A673 (cell line): ENCODE data around the gene ANKRD29. TPM values are rescaled to one million over a fixed set of nuclear protein-coding genes. Genes with fewer than 3 reads are reported as not detected.

Experiments
- Bru-seq: library from RNA; stranded (reverse); fragments of 400-500 nt; gene quantifications from one replicate; lab custom pipeline; 2021; lab: Mats Ljungman, UMichigan
- BruChase-seq, 2 experiments: library from RNA; stranded (reverse); fragments of 400-500 nt; gene quantifications; one replicate each; lab custom pipeline; 2021; lab: Mats Ljungman, UMichigan
- BruUV-seq: library from RNA; stranded (reverse); fragments of 400-500 nt; replicated peaks from 2 replicates; lab custom pipeline; 2021; lab: Mats Ljungman, UMichigan
- CTCF ChIA-PET: fragments of 300-600 bp; sonication (Branson Sonifier 250); formaldehyde crosslinking; loops from one replicate; lab custom pipeline; 2022; ENCODE audit warnings: antibody characterized with exemption; lab: Charles Lee
- POLR2A ChIA-PET: fragments of 300-600 bp; sonication (Branson Sonifier 250); formaldehyde crosslinking; loops from one replicate; lab custom pipeline; 2022; ENCODE audit warnings: antibody characterized with exemption; ENCODE audit not compliant: low non-redundant PET; lab: Charles Lee
- DNase-seq: peaks from one replicate; pipeline ENCODE4 v3.0.0-alpha.2; 2015; ENCODE audit warnings: low spot score
- H3K27ac ChIP-seq: fragments of 200-600 bp; sonication (generic); 2 replicates; pipeline ENCODE4 v1.5.1; 2016; ENCODE audit warnings: mixed run types, low read depth, mild to moderate bottlenecking, mixed read lengths, antibody characterized with exemption, low read length; ENCODE audit not compliant: poor library complexity, severe bottlenecking
- H3K27me3 ChIP-seq: fragments of 200-600 bp; sonication (generic); replicated peaks from 2 replicates; pipeline ENCODE4 v1.6.1; 2017; ENCODE audit warnings: mixed run types, low read depth, mild to moderate bottlenecking, mixed read lengths, antibody characterized with exemption, low read length; ENCODE audit not compliant: insufficient read depth, poor library complexity
- H3K36me3 ChIP-seq: fragments of 200-600 bp; sonication (generic); 2 replicates; pipeline ENCODE4 v1.6.1; 2016; ENCODE audit warnings: mixed run types, mild to moderate bottlenecking, mixed read lengths, antibody characterized with exemption, low read length; ENCODE audit not compliant: insufficient read depth, poor library complexity, severe bottlenecking
- H3K4me1 ChIP-seq: fragments of 200-600 bp; sonication (generic); 2 replicates; pipeline ENCODE4 v1.6.1; 2017; ENCODE audit warnings: mixed run types, mild to moderate bottlenecking, mixed read lengths, antibody characterized with exemption, low read length; ENCODE audit not compliant: insufficient read depth, poor library complexity, severe bottlenecking
- H3K4me3 ChIP-seq: fragments of 200-600 bp; sonication (generic); 2 replicates; pipeline ENCODE4 v1.5.1; 2016; ENCODE audit warnings: low read depth, mixed run types, mild to moderate bottlenecking, mixed read lengths, low read length; ENCODE audit not compliant: poor library complexity, severe bottlenecking
- H3K9me3 ChIP-seq: fragments of 200-600 bp; sonication (generic); 2 replicates; pipeline ENCODE4 v1.6.1; 2016; ENCODE audit warnings: mixed run types, low read depth, mild to moderate bottlenecking, mixed read lengths, antibody characterized with exemption, low read length; ENCODE audit not compliant: poor library complexity, severe bottlenecking
- CTCF ChIP-seq: fragments of 300-800, 200-600 bp; sonication (generic); conservative IDR thresholded peaks from 2 replicates; pipeline ENCODE4 v1.5.1; 2017; ENCODE audit warnings: low read depth, mild to moderate bottlenecking, antibody characterized with exemption, low read length, moderate library complexity, mixed read lengths
- EZH2 ChIP-seq: fragments of 200-600 bp; sonication (generic); IDR thresholded peaks from 2 replicates; pipeline ENCODE4 v1.6.1; 2017; ENCODE audit warnings: borderline replicate concordance, low read depth, mild to moderate bottlenecking, mixed read lengths, antibody characterized with exemption, low read length; ENCODE audit not compliant: poor library complexity, severe bottlenecking
- intact Hi-C: fragments of 100-400 bp; cut with micrococcal nuclease; formaldehyde crosslinking; loops from one replicate; pipeline ENCODE4 v1.10.0; 2022; ENCODE audit not compliant: unreplicated experiment
- long read RNA-seq: library from polyadenylated mRNA; stranded (forward); transcript quantifications from one replicate; pipeline ENCODE4 v2.0.0, GENCODE V29; 2022
- total RNA-seq: library from RNA; stranded (reverse); gene quantifications from 2 replicates; pipeline ENCODE4 v1.2.3, GENCODE V29; 2021

The ANKRD29 gene
- 2.6 and 2.8 TPM in 2 replicates for total RNA-seq
- Bru-seq, nascent RNA: percentile 34 among the genes with signal in this experiment
- percentile 30 among the genes with signal in this experiment for BruChase-seq, experiment 1, labeled RNA remaining after a 2-hour chase
- BruChase-seq, experiment 2, labeled RNA remaining after a 6-hour chase: percentile 32 among the genes with signal in this experiment
- long read RNA-seq, partial matches to known transcripts: 0 of 4 reads
- long read RNA-seq, other reads (novel, unspliced or antisense): 1 of 4 reads

- ChIA-PET POLR2A (no interaction called here), CTCF (no interaction called here)
- Histone ChIP-seq H3K27ac (no peak within 1 kb of the TSS), H3K4me1 (no peaks in the 10 kb centered on the region), H3K36me3 (no peaks in the 10 kb centered on the region), H3K27me3 (peaks cover 12% of the 10 kb centered on the region), H3K9me3 (no peaks in the 10 kb centered on the region), H3K4me3 (peak within 1 kb of the TSS; percentile 44)
- DNase-seq: peak; percentile 67
- intact Hi-C loops: no loop called here
- BruUV-seq: no TSS peak
- TF ChIP-seq EZH2: no peak
- TF ChIP-seq CTCF: no peak
Measured at GRCh38 chr18:23662309-23663263, at the start of gene ANKRD29. ANKRD29 (minus strand) TSS chr18:23662911; CDS start chr18:23662730, 181 bp downstream.

DNA sequence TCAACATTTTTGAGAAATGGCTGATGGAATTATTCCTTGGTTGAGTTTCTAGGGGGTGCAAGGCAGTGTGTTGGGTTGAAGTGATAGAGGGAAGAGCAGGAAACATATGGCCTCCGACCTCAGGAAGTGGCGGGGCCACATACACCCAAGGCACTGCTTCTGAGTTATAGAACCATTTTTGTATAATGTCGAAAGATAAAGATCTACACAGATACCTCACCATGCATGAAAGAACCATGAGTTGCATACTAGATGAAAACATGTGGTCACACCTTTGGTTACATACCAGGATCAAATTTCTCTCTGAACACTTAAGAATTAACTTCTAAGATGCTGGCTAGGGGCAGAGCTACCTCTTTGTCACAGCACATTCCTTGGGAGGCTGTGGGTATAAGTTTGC is 49.7 kb upstream of the ANKRD29 start:
- TF ChIP-seq CTCF: no peak
- TF ChIP-seq EZH2: no peak
- H3K9me3 ChIP-seq: no peaks in the 10 kb centered on the region
- CTCF ChIA-PET: no interaction called here
- DNase-seq: no peak
- POLR2A ChIA-PET: no interaction called here
- peaks cover 9% of the 10 kb centered on the region for H3K4me1 ChIP-seq
- no peak overlapping the region for H3K4me3 ChIP-seq
- H3K27ac ChIP-seq: no peak overlapping the region
- no peaks in the 10 kb centered on the region for H3K27me3 ChIP-seq
- BruUV-seq: no TSS peak
- no peaks in the 10 kb centered on the region for H3K36me3 ChIP-seq
- intact Hi-C loops: no loop called here

DNA sequence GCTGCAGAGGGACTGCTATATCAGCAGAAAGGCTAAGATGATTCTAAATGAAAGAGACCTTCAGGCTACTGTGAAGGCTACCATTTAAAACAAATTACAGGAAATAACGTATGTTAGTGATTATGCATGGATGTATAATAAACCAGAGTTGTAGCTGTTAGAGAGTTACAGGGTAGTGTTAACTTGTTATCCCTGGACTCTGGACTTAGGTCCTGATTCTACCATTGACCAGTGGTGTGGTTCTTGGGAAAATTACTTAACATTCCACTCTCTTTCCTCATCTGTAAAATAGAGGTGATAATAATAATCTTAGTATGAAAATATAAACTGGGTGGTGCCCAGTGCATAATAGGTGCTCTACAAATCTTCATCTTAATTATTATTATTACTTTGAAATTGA is 48.7 kb upstream of the ANKRD29 start:
- no peak overlapping the region for H3K4me3 ChIP-seq
- ChIA-PET CTCF (interaction anchor here (0.6 kb wide), 2 partner anchors 8 to 89 kb away, joined by 3 read pairs; no protein-coding TSS in a partner anchor), POLR2A (no interaction called here)
- peaks cover 2% of the 10 kb centered on the region for H3K4me1 ChIP-seq
- no peaks in the 10 kb centered on the region for H3K9me3 ChIP-seq
- intact Hi-C loops: no loop called here
- no peak for TF ChIP-seq EZH2
- no peak for TF ChIP-seq CTCF
- no peak for DNase-seq
- no peaks in the 10 kb centered on the region for H3K27me3 ChIP-seq
- BruUV-seq: no TSS peak
- no peaks in the 10 kb centered on the region for H3K36me3 ChIP-seq
- no peak overlapping the region for H3K27ac ChIP-seq
